AG04449 (cell line): Measurements from ENCODE around the gene EIF1AD.
"Not testable (repeated sequence)": the region's sequence is repeated elsewhere in the genome, so short reads cannot be mapped to it uniquely, and the experiment has no call there.

Experiments
- CTCF ChIA-PET: fragments of 350-600 bp; formaldehyde crosslinking; extraction: SDS; loops from one replicate; lab custom pipeline; 2021; ENCODE audit warnings: antibody characterized with exemption; lab: Yijun Ruan, JAX
- POLR2A ChIA-PET: fragments of 400-600, 350-600 bp; formaldehyde crosslinking; extraction: SDS; loops from one replicate; lab custom pipeline; 2020; ENCODE audit warnings: antibody characterized with exemption, inconsistent platforms; lab: Yijun Ruan, JAX
- DNase-seq: peaks from one replicate; pipeline ENCODE4 v3.0.0-alpha.2; 2010; ENCODE audit warnings: low read depth, low spot score
- H3K4me3 ChIP-seq: 2 replicates; pipeline ENCODE4 v1.5.1; 2011; ENCODE audit warnings: low read depth, mild to moderate bottlenecking, control low read depth, low read length
- TF ChIP-seq, protein P1 (sequence below): IDR thresholded peaks from one replicate; pipeline ENCODE4 v1.5.1; 2011; ENCODE audit warnings: mild to moderate bottlenecking, moderate library complexity, low read length, control low read depth, inconsistent platforms; ENCODE audit not compliant: insufficient read depth; ENCODE audit errors: missing control alignments

Gene EIF1AD

DNA sequence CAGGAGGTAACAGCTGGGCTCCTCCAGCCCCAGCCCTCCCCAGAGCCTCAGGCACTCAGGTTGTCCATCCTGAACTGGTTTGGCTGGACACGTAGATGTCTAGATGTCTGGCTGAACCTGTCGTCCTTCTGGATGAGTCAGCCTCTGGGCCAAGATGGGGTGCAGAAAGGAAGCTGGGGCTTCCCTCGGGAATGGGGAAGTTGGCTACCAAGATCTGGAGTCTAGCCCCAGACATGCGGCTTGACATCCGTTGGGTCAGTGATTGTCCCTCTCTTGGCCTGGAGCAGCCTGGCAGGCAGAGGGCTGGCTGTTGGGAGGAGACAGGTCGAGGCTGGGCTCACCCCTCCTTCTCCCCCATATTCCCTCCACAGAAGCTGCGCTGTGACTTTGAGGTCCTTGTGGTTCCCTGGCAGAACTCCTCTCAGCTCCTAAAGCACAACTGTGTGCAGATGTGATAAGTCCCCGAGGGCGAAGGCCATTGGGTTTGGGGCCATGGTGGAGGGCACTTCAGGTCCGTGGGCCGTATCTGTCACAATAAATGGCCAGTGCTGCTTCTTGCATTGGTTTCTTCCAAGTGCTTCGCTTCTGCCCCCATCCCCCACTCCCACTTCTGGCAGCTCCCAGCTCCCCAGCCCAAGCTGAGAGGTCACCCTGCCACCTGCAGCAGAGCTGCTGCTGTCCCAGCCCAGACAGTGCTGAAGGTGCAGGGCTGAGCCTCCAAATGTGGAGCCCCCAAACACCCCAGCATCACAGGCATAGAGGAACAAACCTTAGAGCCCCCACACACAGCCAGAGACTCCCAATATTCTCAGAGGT, 11.2 kb upstream of the EIF1AD start:
- ChIA-PET POLR2A (no interaction called here), CTCF (interaction anchor here (0.9 to 7.8 kb wide), 3 partner anchors 10 to 32 kb away, joined by 3 to 72 read pairs (median 3); no protein-coding TSS in a partner anchor)
- TF ChIP-seq, protein P1, sequence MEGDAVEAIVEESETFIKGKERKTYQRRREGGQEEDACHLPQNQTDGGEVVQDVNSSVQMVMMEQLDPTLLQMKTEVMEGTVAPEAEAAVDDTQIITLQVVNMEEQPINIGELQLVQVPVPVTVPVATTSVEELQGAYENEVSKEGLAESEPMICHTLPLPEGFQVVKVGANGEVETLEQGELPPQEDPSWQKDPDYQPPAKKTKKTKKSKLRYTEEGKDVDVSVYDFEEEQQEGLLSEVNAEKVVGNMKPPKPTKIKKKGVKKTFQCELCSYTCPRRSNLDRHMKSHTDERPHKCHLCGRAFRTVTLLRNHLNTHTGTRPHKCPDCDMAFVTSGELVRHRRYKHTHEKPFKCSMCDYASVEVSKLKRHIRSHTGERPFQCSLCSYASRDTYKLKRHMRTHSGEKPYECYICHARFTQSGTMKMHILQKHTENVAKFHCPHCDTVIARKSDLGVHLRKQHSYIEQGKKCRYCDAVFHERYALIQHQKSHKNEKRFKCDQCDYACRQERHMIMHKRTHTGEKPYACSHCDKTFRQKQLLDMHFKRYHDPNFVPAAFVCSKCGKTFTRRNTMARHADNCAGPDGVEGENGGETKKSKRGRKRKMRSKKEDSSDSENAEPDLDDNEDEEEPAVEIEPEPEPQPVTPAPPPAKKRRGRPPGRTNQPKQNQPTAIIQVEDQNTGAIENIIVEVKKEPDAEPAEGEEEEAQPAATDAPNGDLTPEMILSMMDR = no peak
- DNase-seq = no peak
- no peak overlapping the region for H3K4me3 ChIP-seq

DNA sequence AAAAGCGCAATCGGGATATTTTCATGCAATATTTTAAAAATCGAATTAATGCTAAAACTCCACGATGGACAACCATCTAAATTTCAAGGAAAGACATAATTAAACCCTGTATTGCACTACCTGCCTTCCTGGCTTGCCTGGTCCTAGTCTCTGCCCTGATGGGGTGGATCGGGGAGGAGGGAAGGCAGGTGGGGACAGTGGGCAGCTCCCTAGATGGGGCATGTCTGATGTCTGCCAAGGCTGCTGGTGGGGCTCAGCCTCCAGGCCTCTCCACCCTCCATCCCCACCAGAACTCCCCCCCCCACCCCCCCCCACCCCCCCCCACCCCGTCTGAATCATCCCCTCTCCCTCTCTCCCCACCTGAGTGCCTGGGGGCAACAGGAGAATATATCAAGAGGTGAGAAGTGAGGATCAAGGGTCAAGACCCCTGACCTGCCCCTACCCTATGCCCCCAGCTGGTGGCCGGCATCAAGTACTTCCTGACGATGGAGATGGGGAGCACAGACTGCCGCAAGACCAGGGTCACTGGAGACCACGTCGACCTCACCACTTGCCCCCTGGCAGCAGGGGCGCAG, 10.5 kb upstream of the EIF1AD start:
- ChIA-PET CTCF (interaction anchor here (1.4 to 7.8 kb wide), 3 partner anchors 10 to 29 kb away, joined by 3 to 72 read pairs (median 4); partner anchors contain the start of gene BANF1), POLR2A (no interaction called here)
- H3K4me3 ChIP-seq = no peak overlapping the region
- TF ChIP-seq, protein P1 = no peak
- DNase-seq = no peak

DNA sequence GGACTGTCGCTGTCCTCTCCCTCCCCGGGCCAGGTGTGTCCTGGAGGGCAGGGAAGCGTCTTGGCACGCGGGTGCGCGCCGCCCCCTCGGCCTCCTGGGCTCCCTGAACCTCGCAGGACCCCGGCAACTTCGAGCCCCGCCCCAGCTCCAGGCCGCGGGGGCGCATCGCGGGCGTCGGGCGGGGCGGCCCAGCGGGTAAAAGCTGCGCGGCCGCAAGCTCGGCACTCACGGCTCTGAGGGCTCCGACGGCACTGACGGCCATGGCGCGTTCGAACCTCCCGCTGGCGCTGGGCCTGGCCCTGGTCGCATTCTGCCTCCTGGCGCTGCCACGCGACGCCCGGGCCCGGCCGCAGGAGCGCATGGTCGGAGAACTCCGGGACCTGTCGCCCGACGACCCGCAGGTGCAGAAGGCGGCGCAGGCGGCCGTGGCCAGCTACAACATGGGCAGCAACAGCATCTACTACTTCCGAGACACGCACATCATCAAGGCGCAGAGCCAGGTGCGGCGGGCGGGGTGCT, 9.9 kb upstream of the EIF1AD start, which contains the start of gene CST6:
Gene CST6, plus strand, starts transcription at position 224 of the 519 bp plus-strand sequence. Its CDS starts 37 bp downstream, at position 261.
- TF ChIP-seq, protein P1 = no peak
- POLR2A ChIA-PET = interaction anchor here (0.7 kb wide), 1 partner anchor 57 kb away, joined by 3 read pairs; no protein-coding TSS in a partner anchor
- no peak within 1 kb of the TSS for H3K4me3 ChIP-seq
- DNase-seq = no peak
- CTCF ChIA-PET = interaction anchor here (1.4 to 7.8 kb wide), 4 partner anchors 9 to 56 kb away, joined by 3 to 72 read pairs (median 4); partner anchors contain the start of gene BANF1

DNA sequence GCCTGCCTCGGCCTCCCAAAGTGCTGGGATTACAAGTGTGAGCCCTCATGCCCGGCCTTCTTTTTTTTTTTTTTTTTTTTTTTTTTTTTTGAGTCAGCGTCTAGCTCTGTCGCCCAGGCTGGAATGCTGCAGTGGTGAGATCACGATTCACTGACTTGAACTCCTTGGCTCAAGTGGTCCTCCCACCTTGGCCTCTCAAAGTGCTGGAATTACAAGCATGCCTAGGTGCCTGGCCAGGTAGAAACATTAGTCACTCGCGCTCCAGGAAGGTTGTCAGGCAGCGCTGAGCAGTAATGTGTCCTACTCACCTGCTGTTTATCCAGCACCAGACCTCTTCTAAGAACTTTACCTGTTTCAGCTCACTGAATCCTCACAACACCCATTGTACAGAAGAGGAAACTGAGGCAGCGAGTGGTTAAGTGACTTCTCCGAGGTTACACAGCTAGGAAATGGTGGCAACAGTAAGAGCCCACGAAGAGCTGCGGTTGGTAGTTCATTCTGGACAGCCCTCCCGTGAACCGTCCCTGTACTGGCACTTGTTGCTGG, 9.4 kb upstream of the EIF1AD start:
- TF ChIP-seq, protein P1 = no peak
- no peak for DNase-seq
- H3K4me3 ChIP-seq = no peak overlapping the region

DNA sequence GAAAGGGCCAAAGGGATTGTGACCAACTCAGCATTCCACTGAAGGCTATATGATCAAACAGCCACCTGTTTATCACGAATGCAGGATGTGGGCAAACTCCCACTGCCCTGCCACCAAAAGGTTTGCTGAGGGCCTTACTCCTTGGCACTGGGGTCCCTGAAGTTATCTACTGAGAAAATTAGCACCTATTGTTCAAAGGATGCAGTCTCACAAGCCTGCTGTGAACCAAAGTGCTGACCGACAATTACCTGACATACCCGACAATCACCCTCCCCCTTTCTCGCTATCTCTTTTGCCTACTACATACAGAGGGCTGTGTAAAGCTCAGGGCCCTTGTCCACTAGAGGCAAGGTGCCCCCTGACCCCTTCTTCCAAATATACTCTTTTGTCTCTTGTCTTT, 8.1 kb upstream of the EIF1AD start:
- DNase-seq, H3K4me3 ChIP-seq, POLR2A ChIA-PET: not testable (repeated sequence)
- CTCF ChIA-PET = interaction anchor here (1.1 to 7.8 kb wide), 4 partner anchors 13 to 125 kb away, joined by 3 to 72 read pairs (median 8); no protein-coding TSS in a partner anchor

More for the DNA sequence above, 9.4 kb upstream of the EIF1AD start:
- POLR2A ChIA-PET = interaction anchor here (0.7 to 0.9 kb wide), 2 partner anchors 9 to 57 kb away, joined by 3 read pairs; partner anchors contain the start of gene BANF1
- CTCF ChIA-PET = interaction anchor here (0.9 to 7.8 kb wide), 6 partner anchors 9 to 127 kb away, joined by 3 to 72 read pairs (median 4); partner anchors contain the start of gene BANF1

DNA sequence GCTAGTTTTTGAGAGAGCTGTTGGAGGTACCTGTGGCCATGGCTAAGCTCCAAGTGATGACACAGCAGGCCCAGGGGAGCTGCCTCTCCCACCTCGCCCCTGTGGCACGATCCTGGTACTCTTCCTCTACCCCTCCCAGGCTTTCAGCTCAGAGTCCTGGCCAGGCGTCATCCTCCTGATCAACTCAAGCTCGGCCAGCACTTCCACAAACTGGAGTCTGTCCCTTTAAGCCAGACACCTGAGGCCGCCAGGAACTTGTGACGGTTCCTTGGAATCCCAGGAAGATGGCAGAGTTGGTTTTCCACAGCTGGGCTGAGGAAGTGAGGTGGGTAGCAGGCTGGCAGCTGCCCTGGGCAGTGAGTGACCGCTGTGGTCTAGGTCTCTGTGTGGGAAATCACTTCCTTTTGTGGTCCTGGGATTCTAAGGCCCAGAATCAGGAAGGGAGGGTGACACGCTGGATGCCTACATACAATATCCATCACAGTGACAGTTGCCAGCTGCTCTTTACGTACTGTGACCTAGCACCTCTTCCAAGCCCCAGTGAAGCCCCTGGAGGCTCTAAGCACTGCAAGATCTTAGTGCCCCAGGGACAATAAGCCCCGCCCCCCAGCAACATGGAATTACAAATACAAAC, 6.6 kb upstream of the EIF1AD start:
- no peak overlapping the region for H3K4me3 ChIP-seq
- TF ChIP-seq, protein P1 = no peak
- no peak for DNase-seq
- POLR2A ChIA-PET = no interaction called here
- CTCF ChIA-PET = interaction anchor here (0.7 to 7.8 kb wide), 6 partner anchors 15 to 250 kb away, joined by 3 to 72 read pairs (median 4); no protein-coding TSS in a partner anchor
